GM18526 (cell line): Measurements from ENCODE around the gene PDZD2.

Source experiments
- POLR2A ChIP-seq: IDR thresholded peaks from 3 replicates; pipeline ENCODE4 v1.6.1; 2011; ENCODE audit not compliant: insufficient read length; ENCODE audit errors: extremely low read depth

Gene PDZD2

DNA sequence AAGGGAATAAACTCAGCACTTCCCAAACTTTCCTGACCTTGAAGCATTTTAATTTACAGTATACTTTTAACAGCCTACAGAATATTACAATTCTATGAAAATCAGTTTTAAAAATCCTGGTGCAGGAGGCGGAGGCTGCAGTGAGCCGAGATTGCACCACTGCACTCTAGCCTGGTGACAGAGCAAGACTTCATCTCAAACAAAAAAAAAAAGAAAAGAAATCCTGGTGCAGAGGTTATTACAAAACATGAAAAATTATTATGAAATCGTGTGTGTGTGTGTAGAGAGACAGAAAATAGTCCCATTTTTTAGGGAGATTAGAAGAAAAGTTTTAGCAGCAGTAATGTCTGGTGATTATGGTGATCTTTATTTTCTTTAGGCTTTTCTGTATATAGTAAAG, 508.3 kb downstream of the PDZD2 start:
- TF ChIP-seq POLR2A, result no peak

DNA sequence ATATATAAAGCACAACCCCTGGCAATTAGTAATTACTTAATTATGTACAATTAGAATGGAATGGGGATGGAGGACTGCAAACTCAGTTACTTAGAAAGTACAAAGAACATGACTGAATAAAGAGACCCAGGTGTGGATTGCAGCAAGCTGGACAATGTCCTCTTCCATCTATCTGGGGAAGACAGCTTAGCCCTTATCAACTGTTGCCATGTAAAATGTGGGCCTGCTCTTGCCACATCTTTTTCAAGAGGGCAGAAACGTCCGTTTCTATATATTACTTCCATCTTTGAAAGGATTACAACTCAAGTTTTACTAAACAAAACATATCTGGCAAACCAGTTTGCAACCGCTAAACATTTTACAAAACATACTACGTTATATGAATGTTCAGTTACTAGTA, 509.0 kb downstream of the PDZD2 start:
- no peak for TF ChIP-seq POLR2A

- TF ChIP-seq POLR2A, result no peak
These were observed 511.4 kb downstream of the PDZD2 start for GRCh38 chr5:32150366-32150765.

DNA sequence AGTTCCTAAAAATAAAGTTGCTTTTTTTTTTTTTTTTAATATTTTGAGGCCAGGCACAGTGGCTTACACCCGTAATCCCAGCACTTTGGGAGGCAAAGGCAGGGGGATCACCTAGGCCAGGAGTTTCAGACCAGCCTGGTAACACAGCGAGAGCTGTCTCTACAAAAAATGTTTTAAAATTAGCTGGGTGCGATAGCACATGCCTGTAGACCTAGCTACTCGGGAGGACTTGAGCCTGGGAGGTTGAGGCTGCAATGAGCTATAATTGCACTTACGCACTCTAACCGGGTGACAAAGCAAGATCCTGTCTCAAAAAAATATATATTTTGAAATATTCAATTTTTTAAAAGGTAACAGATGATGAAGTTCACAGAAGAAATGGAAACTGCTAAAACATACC, 512.3 kb downstream of the PDZD2 start:
- no peak for TF ChIP-seq POLR2A

GRCh38 chr5:32153723-32154122, 514.8 kb downstream of the PDZD2 start:
- TF ChIP-seq POLR2A, result no peak

GRCh38 chr5:32155211-32155610, 516.3 kb downstream of the PDZD2 start:
- TF ChIP-seq POLR2A, result no peak

- TF ChIP-seq POLR2A, result no peak
These were observed 517.7 kb downstream of the PDZD2 start for GRCh38 chr5:32156635-32157034.

DNA sequence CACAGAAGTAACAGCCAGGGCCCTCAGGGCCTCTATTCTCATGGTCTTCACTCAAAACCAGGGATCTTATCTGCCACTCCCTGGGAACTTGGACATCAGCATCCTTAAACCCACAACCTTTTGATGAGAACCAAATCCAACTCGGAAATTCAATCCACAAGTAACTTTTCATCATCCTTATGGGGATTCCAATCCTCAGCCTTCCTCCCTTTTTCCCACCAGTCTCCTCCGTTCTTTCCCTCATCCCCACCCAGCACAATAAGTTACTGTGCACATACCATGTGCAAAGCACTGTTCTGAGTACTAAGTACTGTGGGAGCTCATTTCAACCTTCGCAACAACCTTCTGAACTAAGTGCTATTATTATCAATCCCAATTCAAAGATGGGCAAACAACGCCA, 518.1 kb downstream of the PDZD2 start:
- no peak for TF ChIP-seq POLR2A

- no peak for TF ChIP-seq POLR2A
These were observed 519.7 kb downstream of the PDZD2 start for GRCh38 chr5:32158679-32158975.

- no peak for TF ChIP-seq POLR2A
These were observed 520.6 kb downstream of the PDZD2 start for GRCh38 chr5:32159328-32160072.

DNA sequence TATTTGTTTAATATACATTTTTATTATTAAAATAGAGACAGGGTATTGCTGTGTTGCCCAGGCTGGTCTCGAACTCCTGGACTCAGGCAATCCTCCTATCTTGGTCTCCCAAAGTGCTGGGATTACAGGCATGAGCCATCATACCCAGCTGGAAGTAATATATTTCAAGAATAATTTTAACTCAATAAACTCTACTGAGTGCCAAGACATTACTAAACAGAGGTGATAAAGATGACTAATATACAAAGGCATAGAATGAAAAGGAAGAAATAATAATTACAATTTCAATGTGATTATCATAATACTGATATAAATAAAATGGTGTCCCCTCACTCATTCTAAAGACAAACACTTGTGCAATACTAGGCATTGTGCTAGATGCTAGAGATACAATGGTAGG, 521.3 kb downstream of the PDZD2 start:
- TF ChIP-seq POLR2A, result no peak
